Activated T-cell treated with anti-CD3 and anti-CD28 coated beads, Interleukin-2, amount 50 U/mL, for 48 hours (primary cell): ENCODE measurements around the gene RBBP6.
"Not testable (repeated sequence)": the region's sequence is repeated elsewhere in the genome, so short reads cannot be mapped to it uniquely, and the experiment has no call there.

Experiments
- DNase-seq, 2 experiments: peaks; one replicate each; pipeline ENCODE4 v3.0.0-alpha.2; 2020

Gene RBBP6

GRCh38 chr16:24539295-24539849 lies at the start of gene RBBP6:
RBBP6 (plus strand) TSS chr16:24539566; CDS start chr16:24540627, 1,061 bp downstream.
- peak; percentile 95 to 96 for DNase-seq

GRCh38 chr16:24490866-24491265 lies 48.5 kb upstream of the RBBP6 start:
- no peak for DNase-seq

- no peak for DNase-seq
Observed at GRCh38 chr16:24491731-24492130, 47.6 kb upstream of the RBBP6 start.

GRCh38 chr16:24493821-24494220 lies 45.5 kb upstream of the RBBP6 start:
- no peak for DNase-seq

- not testable (repeated sequence) for DNase-seq
Observed at GRCh38 chr16:24495207-24495606, 44.2 kb upstream of the RBBP6 start.

- DNase-seq, result no peak
Observed at GRCh38 chr16:24497440-24497839, 41.9 kb upstream of the RBBP6 start.

- DNase-seq, result peak; percentile 37 to 39
Observed at GRCh38 chr16:24499193-24499814, 40.1 kb upstream of the RBBP6 start.

- peak; percentile 58 to 70 for DNase-seq
Observed at GRCh38 chr16:24504472-24505345, 34.7 kb upstream of the RBBP6 start.

GRCh38 chr16:24505959-24506358 lies 33.4 kb upstream of the RBBP6 start:
- DNase-seq, result no peak

- no peak for DNase-seq
Observed at GRCh38 chr16:24507959-24508480, 31.3 kb upstream of the RBBP6 start.

GRCh38 chr16:24508614-24509013 lies 30.8 kb upstream of the RBBP6 start:
- no peak for DNase-seq

GRCh38 chr16:24509536-24509935 lies 29.8 kb upstream of the RBBP6 start:
- no peak for DNase-seq

GRCh38 chr16:24511174-24511573 lies 28.2 kb upstream of the RBBP6 start:
- DNase-seq, result no peak

GRCh38 chr16:24511792-24512191 lies 27.6 kb upstream of the RBBP6 start:
- no peak for DNase-seq

GRCh38 chr16:24514096-24514495 lies 25.3 kb upstream of the RBBP6 start:
- no peak for DNase-seq

GRCh38 chr16:24515186-24515585 lies 24.2 kb upstream of the RBBP6 start:
- no peak for DNase-seq

GRCh38 chr16:24516900-24517669 lies 22.3 kb upstream of the RBBP6 start:
- peak; percentile 83 to 85 for DNase-seq

- no peak for DNase-seq
Observed at GRCh38 chr16:24518498-24518897, 20.9 kb upstream of the RBBP6 start.

- DNase-seq, result no peak
Observed at GRCh38 chr16:24520983-24521382, 18.4 kb upstream of the RBBP6 start.

GRCh38 chr16:24522751-24523150 lies 16.6 kb upstream of the RBBP6 start:
- DNase-seq, result no peak

- no peak for DNase-seq
Observed at GRCh38 chr16:24523569-24523968, 15.8 kb upstream of the RBBP6 start.

- DNase-seq, result no peak
Observed at GRCh38 chr16:24524855-24525677, 14.3 kb upstream of the RBBP6 start.
